ENCODE results near the gene FES. TPM values are rescaled to one million over a fixed set of nuclear protein-coding genes. Genes with fewer than 3 reads are reported as not detected.

Gene FES
- total RNA-seq, 4 donors from 2014 or later: 3.6 to 17.9 (median 11.0) TPM

GRCh38 chr15:90880381-90881145 is 3.7 kb upstream of the FES start:
- intact Hi-C loops (cut with DNase I; ENCODE audit: low total_unique reads): loop anchor here (5.0 kb wide), 1 partner anchor 1878 kb away; no protein-coding TSS in a partner anchor

GRCh38 chr15:90881181-90881977 is 2.9 kb upstream of the FES start:
- TF ChIP-seq CTCF (IDR thresholded peaks at IDR 0.05) (no peak), POLR2A (IDR thresholded peaks at IDR 0.05) (no peak)
- no peak overlapping the region for H3K4me3 ChIP-seq (ENCODE audit: low read depth, poor library complexity, severe bottlenecking)
- no peak for DNase-seq (ENCODE audit: low spot score in 2 of 2)
- intact Hi-C loops (cut with DNase I; ENCODE audit: low total_unique reads): loop anchor here (5.0 kb wide), 1 partner anchor 1879 kb away; no protein-coding TSS in a partner anchor
- 78 to 89% methylated on average over 21 to 26 of the region's 35 CpGs for WGBS, 2 donors

More at GRCh38 chr15:90880381-90881145, 3.7 kb upstream of the FES start:
- 81 to 86% methylated on average over 13 to 16 of the region's 16 CpGs for WGBS, 2 donors
- no peak for DNase-seq (ENCODE audit: low spot score in 2 of 2)
- H3K4me3 ChIP-seq (ENCODE audit: low read depth, poor library complexity, severe bottlenecking): no peak overlapping the region
- TF ChIP-seq POLR2A (IDR thresholded peaks at IDR 0.05) (no peak), CTCF (IDR thresholded peaks at IDR 0.05) (no peak)

- no peak for DNase-seq (ENCODE audit: low spot score in 2 of 2)
Observed at GRCh38 chr15:90881978-90882721, 2.2 kb upstream of the FES start.

GRCh38 chr15:90882781-90883525 is 1.4 kb upstream of the FES start:
- DNase-seq (ENCODE audit: low spot score in 2 of 2): peak in 1 of 2 donors; percentile 85
- no peak overlapping the region for H3K4me3 ChIP-seq (ENCODE audit: low read depth, poor library complexity, severe bottlenecking)
- intact Hi-C loops (cut with DNase I; ENCODE audit: low total_unique reads): loop anchor here (5.0 kb wide), 1 partner anchor 1881 kb away; no protein-coding TSS in a partner anchor
- TF ChIP-seq POLR2A (IDR thresholded peaks at IDR 0.05) (no peak), CTCF (IDR thresholded peaks at IDR 0.05) (no peak)
- 76 to 79% methylated on average over 13 of the region's 13 CpGs for WGBS, 2 donors

More at GRCh38 chr15:90881978-90882721, 2.2 kb upstream of the FES start:
- WGBS, 2 donors: 84 to 86% methylated on average over 19 of the region's 19 CpGs
- no peak for TF ChIP-seq POLR2A (IDR thresholded peaks at IDR 0.05)
- no peak for TF ChIP-seq CTCF (IDR thresholded peaks at IDR 0.05)
- intact Hi-C loops (cut with DNase I; ENCODE audit: low total_unique reads): loop anchor here (5.0 kb wide), 1 partner anchor 1880 kb away; no protein-coding TSS in a partner anchor
- no peak overlapping the region for H3K4me3 ChIP-seq (ENCODE audit: low read depth, poor library complexity, severe bottlenecking)

- no peak for TF ChIP-seq POLR2A (IDR thresholded peaks at IDR 0.05)
- TF ChIP-seq CTCF (IDR thresholded peaks at IDR 0.05): no peak
Observed at GRCh38 chr15:90883526-90883975, 753 bp upstream of the FES start.

More at GRCh38 chr15:90883526-90883975, 753 bp upstream of the FES start:
- no peak for DNase-seq (ENCODE audit: low spot score in 2 of 2)
- intact Hi-C loops (cut with DNase I; ENCODE audit: low total_unique reads): loop anchor here (5.0 kb wide), 1 partner anchor 1881 kb away; no protein-coding TSS in a partner anchor
- no peak overlapping the region for H3K4me3 ChIP-seq (ENCODE audit: low read depth, poor library complexity, severe bottlenecking)
- 48 to 66% methylated on average over 7 of the region's 7 CpGs for WGBS, 2 donors
